Stimulated activated naive CD4-positive, alpha-beta T cell treated with Interleukin-2 at 50 U/mL for 16 hours (primary cell): ENCODE data around the gene ZKSCAN2.

Experiments used
- DNase-seq: peaks from one replicate; lab custom pipeline; 2025; lab: John Stamatoyannopoulos, UW

ZKSCAN2 gene

DNA sequence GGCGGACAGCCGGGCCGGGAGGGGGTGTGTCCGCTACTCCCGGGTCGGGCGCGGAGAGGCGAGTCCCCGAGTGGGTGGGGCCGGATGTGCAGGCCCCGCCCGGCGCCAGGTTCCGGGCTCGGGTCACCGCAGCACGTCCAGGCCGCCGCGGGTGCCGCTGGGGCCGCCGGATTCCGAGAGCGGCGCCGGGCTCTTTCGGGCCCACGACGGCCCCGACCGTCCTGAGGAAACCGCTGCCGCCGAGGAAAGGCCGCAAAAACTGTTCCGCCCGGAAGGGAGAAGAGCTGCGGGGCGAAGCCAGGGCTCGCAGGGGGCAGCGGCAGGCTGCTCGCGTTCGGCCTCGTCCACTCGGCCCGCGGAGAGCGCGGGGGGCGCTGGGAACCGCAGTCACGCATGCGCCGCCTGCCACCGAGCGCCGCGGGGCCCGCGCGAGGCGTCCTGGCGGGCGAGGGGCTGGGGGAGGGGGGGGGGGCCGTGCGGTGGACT is at the start of gene ZKSCAN2:
TSS of gene ZKSCAN2 (minus strand) at position 376 of the 486 bp plus-strand sequence. CDS start 718 bp downstream, outside the sequence.
- peak; percentile 80 for DNase-seq

GRCh38 chr16:25299792-25300590 is 42.3 kb upstream of the ZKSCAN2 start:
- no peak for DNase-seq

- no peak for DNase-seq
These were observed 40.7 kb upstream of the ZKSCAN2 start for GRCh38 chr16:25298165-25298872.

DNA sequence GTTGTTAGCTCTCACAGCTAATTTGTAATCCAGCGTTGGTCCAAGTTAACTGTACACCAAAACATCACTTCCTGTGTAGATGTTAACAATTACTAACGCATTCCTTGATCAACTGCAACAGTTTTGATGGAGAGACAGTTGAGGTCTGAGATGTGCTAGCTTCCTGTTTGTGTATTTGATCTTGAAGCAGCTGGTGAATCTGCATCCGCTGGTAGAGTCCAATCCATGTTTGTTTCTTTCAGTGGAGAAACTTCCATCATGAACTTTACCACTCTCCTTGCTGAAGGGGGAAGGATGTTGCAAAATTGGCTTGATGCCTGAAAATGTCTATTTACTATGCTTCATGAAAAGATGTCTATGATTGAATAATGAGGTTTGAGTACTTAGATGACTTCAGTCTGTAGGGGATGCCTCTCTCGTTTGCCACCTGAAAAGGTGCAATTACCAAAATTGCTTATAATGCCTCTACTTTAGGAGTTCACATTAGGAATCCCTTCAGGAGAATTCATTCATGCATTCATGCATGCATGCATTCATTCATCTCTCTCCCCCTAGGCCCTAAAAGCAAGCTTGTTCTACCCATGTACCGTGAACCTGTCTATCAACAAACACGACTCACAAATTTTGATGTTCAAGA is 39.6 kb upstream of the ZKSCAN2 start:
- DNase-seq, result no peak

- no peak for DNase-seq
These were observed 33.9 kb upstream of the ZKSCAN2 start for GRCh38 chr16:25291580-25291979.

GRCh38 chr16:25289466-25289865 is 31.8 kb upstream of the ZKSCAN2 start:
- no peak for DNase-seq

DNA sequence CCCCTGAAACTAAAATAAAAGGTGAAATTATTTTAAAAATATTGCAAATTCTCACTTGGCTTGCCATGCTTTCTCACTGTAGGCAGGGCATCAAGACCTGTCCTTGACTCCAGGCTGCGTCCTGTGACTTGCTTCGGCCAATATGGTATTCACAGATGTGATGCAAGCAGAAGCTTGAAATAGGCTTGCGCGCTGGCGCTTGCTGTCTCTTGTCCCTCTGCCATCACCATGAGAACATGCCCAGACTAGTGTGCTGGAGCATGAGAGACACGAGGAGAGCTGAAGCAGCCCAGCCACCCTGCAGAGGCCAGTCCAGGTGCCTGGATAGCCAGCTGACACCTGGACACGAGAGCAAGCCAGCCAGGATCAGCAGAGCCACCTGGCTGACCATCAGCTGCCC is 21.8 kb upstream of the ZKSCAN2 start:
- DNase-seq, result no peak

DNA sequence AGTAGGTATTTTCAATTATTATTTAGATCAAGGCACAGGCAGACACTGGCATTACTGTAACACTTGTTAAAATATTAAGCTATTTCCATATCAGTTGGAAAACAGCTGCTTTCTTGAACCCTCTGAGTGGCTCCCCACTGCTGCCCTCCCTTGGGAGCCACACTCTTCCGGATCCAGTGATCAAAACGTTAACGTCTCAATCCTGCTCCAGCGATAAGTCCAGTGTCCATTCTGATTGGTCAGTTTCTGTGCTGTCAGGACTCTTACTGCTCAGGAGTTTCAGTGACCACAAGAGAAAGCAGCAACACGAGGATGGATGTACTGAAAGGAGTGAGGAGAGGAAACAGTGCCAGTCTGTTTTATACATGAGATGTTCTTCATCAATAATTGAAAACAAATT is 13.8 kb upstream of the ZKSCAN2 start:
- DNase-seq, result no peak

GRCh38 chr16:25270577-25270976 is 12.9 kb upstream of the ZKSCAN2 start:
- DNase-seq, result no peak

- no peak for DNase-seq
These were observed 12.2 kb upstream of the ZKSCAN2 start for GRCh38 chr16:25269879-25270278.

DNA sequence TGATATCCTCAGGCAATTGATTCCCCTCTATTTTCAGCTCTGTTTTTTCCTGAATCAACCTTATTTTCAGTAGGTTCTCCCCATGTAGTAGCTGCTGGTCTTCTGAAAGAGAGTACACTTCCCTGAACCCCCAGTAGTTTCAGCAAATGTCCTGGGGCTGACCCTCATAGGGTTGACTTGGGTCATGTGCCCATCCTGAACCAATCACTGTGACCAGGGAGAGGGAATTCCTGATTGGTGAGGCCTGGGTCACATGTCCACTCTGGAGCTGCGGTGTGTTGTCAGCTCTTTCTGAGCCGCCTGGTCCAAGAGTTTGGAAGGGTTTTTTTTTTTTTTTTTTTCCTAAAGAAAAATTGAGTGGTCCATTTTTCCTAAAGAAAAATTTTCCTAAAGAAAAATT is 8.3 kb upstream of the ZKSCAN2 start:
- no peak for DNase-seq

GRCh38 chr16:25264597-25264996 is 7.0 kb upstream of the ZKSCAN2 start:
- DNase-seq, result no peak

DNA sequence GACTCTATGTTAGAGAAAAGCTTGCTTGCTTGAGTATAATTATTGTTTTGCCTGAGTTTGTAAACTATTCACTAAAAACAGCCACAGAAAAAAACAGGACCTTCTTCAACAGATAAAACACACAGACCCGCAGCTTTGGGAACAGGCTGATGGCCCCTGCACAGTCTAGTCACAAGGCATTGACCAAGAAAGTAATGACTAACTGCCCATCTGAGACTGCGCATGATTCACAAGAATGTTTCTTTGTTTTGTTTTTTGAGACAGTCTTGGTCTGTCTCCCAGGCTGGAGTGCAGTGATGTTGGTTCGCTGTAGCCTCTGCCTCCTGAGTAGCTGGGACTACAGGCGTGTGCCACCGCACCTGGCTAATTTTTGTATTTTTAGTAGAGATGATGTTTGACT is 2.8 kb upstream of the ZKSCAN2 start:
- no peak for DNase-seq

DNA sequence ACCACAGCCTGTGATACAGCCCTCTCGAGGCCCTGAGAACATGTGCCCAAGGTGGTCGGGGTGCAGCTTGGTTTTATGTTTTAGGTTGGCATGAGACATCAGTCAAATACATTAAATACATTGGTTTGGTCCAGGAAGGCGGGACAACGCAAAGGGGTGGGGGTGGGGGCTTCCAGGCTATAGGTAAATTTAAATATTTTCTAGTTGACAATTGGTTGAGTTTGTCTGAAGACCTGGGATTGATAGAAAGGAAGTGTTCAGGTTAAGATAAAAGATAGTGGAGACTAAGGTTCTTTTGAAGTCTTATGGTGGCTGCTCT is 1.2 kb upstream of the ZKSCAN2 start:
- DNase-seq, result no peak

DNA sequence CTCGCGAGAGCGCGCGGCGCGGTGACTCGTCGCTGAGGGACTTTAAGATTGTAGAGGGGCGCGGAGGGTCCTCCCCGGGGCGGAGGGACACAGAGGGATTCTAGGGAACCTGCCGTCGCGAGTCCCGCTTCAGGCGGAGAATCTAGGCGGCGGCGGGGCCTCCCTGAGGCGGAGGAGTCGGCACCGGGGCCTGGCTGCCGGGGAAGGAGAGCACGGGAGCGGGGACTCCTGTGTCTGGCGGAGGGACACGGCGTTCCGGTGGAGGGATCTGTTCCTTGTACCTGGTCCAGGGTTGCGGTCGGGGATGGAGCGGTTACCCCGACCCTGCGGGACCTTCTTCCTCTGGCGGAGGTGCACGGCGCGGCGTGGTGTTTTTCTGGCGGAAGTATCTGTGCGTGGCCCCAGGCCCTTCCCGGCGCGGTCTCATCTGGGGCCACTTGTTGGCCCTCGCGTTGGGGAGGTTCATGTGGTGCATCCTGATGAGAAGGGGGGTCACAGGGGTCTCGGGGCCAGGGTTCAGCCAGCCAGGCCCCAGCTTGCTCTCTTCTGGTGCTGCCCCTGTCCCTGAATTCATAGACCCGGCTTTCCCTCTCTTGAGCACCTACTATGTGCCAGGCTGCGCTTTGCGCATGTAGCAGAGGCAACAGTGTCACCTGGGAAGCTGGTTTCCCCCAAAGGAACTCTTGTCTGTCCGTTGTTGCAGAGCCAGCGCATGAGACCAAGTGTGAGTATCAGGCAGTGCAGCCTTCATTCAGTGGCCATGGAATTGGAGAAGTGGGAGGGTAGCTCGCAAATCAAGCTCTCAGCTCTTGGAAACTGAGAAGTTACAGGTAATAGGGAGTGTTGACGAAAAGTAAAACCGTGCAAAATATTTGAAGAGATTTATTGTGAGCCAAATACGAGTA is 563 bp upstream of the ZKSCAN2 start:
- peak; percentile 77 for DNase-seq

- DNase-seq, result no peak
These were observed 763 bp downstream of the ZKSCAN2 start for GRCh38 chr16:25256695-25257469.

- DNase-seq, result no peak
These were observed 4.3 kb downstream of the ZKSCAN2 start for GRCh38 chr16:25253322-25253721.

DNA sequence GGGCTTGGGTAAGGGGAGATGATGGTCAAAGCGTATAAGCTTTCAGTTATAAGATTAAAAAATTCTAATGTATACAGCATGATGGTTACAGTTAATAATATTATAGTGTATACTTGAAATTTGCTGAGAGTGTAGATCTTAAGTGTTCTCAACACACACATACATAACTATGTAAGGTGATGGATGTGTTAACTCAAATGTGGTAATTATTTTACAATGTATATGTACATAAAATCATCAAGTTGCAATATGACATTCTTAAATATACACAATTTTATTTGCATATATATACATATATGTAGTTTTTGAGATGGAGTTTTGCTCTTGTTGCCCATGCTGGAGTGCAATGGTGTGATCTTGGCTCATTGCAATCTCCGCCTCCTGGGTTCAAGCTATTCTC is 7.2 kb downstream of the ZKSCAN2 start:
- no peak for DNase-seq

DNA sequence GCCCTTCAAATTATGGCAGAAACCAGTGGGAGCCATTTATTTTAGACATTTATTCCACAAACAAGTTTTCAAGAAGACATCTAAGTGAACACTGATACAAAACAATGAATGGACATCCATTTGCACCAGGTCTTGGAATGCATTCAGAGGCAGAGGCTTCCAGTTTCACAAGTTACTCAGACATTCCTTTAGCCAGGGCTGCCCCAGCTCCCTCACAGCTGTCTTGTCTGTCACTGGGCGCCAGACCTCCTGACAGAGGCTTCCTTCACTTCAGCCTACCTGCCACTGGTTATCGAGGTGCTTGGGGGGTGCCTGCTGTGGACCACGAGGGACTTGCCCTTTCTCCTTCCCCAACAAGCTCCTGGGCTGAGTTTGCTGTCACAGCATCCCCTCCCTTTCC is 21.7 kb downstream of the ZKSCAN2 start:
- DNase-seq, result no peak

GRCh38 chr16:25228372-25228771 is 29.3 kb downstream of the ZKSCAN2 start:
- DNase-seq, result no peak

DNA sequence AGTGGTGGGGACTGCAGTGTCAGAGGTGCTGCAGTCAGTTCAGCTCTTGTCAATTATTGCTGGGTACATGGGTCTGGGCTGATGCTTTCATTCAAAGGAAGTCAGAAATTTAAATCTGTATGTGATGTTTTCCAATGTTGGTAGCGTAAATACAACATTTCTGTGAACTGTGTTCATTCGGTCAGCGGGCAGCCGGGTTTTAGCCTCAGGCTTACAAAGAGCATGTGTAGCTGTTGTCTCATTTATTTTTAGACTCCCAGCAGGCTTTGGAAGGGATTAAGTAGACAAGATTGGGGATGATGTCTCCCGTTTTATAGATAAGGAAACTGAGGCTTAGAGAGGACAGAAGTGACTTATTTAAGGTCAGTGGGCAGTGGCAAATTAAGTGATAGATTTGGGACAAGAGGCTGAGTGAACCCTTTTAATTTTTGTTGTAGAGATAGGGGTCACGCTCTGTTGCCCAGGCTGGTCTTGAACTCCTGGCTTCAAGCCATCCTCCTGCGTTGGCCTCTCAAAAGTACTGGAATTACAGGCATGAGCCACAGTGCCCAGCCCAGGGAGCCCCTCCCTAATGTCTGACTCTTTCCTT is 32.8 kb downstream of the ZKSCAN2 start:
- DNase-seq, result no peak
